Heart left ventricle (tissue), 16 donors: ENCODE data around the gene CTPS2. TPM values are rescaled to one million over a fixed set of nuclear protein-coding genes. Genes with fewer than 3 reads are reported as not detected.
"Not testable (repeated sequence)": the region's sequence is repeated elsewhere in the genome, so short reads cannot be mapped to it uniquely, and the experiment has no call there.

ENCODE experiments used
- ATAC-seq, 4 donors: fragments of 200-7000 bp; cut with Tn5 transposase; one replicate each; pipeline ENCODE4 v1.9.1; 2020 to 2022; ENCODE audit warnings: moderate library complexity in 4 of 4, mild to moderate bottlenecking in 3 of 4, moderate number of reproducible peaks in 1 of 4
- DNase-seq, 5 donors: peaks; one replicate each; pipeline ENCODE4 v3.0.0-alpha.2; 2020
- H3K27ac ChIP-seq, 12 donors: fragments of 200-600 bp; sonication (generic) in 4 of 12; one replicate each; pipeline versions ENCODE4 v1.5.0 to v1.8.0; 2016 to 2022; ENCODE audit warnings: mild to moderate bottlenecking in 2 of 12
- H3K27me3 ChIP-seq, 9 donors: fragments of 200-600 bp; sonication (generic) in 2 of 9; one replicate each; pipeline versions ENCODE4 v1.5.1 to v1.8.0; 2016 to 2022; ENCODE audit warnings: mild to moderate bottlenecking in 3 of 9
- H3K36me3 ChIP-seq, 9 donors: fragments of 200-600 bp; sonication (generic) in 2 of 9; one replicate each; pipeline versions ENCODE4 v1.5.0 to v1.8.0; 2018 to 2022; ENCODE audit warnings: mild to moderate bottlenecking in 2 of 9
- H3K4me1 ChIP-seq, 12 donors: fragments of 200-600 bp; sonication (generic) in 4 of 12; one replicate each; pipeline versions ENCODE4 v1.5.0 to v1.8.0; 2016 to 2022; ENCODE audit warnings: mild to moderate bottlenecking in 3 of 12
- H3K4me3 ChIP-seq, 12 donors: fragments of 200-600 bp; sonication (generic) in 4 of 12; one replicate each; pipeline versions ENCODE4 v1.5.0 to v1.8.0; 2017 to 2022; ENCODE audit warnings: mild to moderate bottlenecking in 9 of 12, moderate library complexity in 4 of 12
- H3K9me3 ChIP-seq, 12 donors: fragments of 200-600 bp; sonication (generic) in 4 of 12; one replicate each; pipeline versions ENCODE4 v1.5.0 to v1.8.0; 2016 to 2022; ENCODE audit warnings: mild to moderate bottlenecking in 1 of 12
- POLR2A ChIP-seq, 2 donors: fragments of 450-650 bp; IDR thresholded peaks; one replicate each; pipeline ENCODE4 v1.6.1; 2017; ENCODE audit warnings: antibody characterized with exemption in 2 of 2, mild to moderate bottlenecking in 2 of 2, moderate library complexity in 2 of 2
- WGBS, 4 donors: extraction: QIAGEN DNeasy Blood & Tissue Kit in 2 of 4; methylation state at CpG; one replicate each; pipeline versions ENCODE4 v1.1.5 to v1.1.7; 2013 to 2018; 5-methylcytosine and 5-hydroxymethylcytosine counted together
- intact Hi-C, 10 donors: fragments of 100-400 bp; cut with DNase I; formaldehyde crosslinking; loops; one replicate each; pipeline versions ENCODE4 v1.11.1 to v1.14.2; 2022
- polyA plus RNA-seq, 2 donors: library from polyadenylated mRNA; stranded (reverse); fragments of 200-250 nt; gene quantifications; one replicate each; pipeline ENCODE4 v1.2.3, GENCODE V29; 2013
- total RNA-seq, 9 donors: library from RNA; depleted of rRNA in 2 of 9; stranded (reverse); fragments of >200 nt in 2 of 9; fragmentation: NEBNext Ultra II Directional in 3 of 9; extraction: Animal tissue kit (Norgen Biotek cat#: 25700) in 3 of 9; gene quantifications; one replicate each; pipeline versions ENCODE4 v1.1.0 to v1.2.4, GENCODE V29; 2016 to 2023
- TF ChIP-seq, protein P1 (sequence below), 12 donors: fragments of 200-600 bp; sonication (generic) in 4 of 12; IDR thresholded peaks; one replicate each; pipeline versions ENCODE4 v1.5.0 to v1.8.0; 2018 to 2022; ENCODE audit warnings: antibody characterized with exemption in 12 of 12, mild to moderate bottlenecking in 5 of 12
- donor health status: ischemic (EF 13 %, LVEDD 7.1; RV severe dilation, severe dysfunction).
- donor health status: healthy with polysubstance abuse.
- donor health status: DM: no; HTN: yes; CAD: no.
- donor health status: DM: no; HTN: no; CAD: no.
- donor health status: ischemic (EF 25% LVEDD 6.9; RV normal size, moderate dysfunction).
- donor health status: ischemic (EF 25% LVEDD 5.7; RV mildly dilated, moderate dysfunction).
- donor health status: healthy.
- donor health status: DM: yes; HTN: yes; CAD: no.
- donor health status: ischemic (EF 35%, LVEDD 5.7; RV mildly dilated, moderate dysfunction).
- donor health status: nonischemic (EF 11% LVEDD 7.7; RV severe dilation, severe dysfunction).
- donor health status: DM: yes; HTN: yes; CAD: no.
- donor health status: PGD.
- donor health status: ischemic (EF 29% LVEDD 5.4; RV normal size, mild dysfunction).
- donor health status: nonischemic (EF 23%, LVEDD 6.1; RV moderate dilation, normal function).

Gene CTPS2
- total and polyA plus RNA-seq, 11 donors: 3.1 to 8.3 (median 4.8) TPM

DNA sequence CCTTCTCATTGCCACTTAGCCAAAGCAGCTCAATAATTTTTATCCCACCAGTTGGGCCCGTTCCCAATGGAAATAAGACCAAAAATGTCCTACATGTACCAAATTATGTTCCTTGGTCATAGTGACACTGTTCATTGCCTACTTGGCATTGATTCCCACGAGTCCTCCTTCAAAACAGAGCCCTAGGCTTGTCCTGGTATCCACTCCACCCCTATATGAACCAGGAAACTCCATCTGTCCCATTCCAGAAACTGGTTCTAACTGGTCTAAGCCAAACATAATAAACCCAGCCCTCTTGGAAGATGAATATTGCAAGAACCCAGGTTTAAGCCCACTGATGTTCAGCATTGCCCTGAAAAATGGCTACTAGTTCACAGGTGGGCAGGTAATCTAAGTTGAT lies 93.4 kb downstream of the CTPS2 start:
- DNase-seq (no peak), ATAC-seq (no peak)
- H3K27me3 ChIP-seq: peaks cover 0 to 3% (median 0%) of the 10 kb centered on the region in 9 donors
- H3K27ac ChIP-seq: no peak overlapping the region
- H3K9me3 ChIP-seq: no peaks in the 10 kb centered on the region
- H3K4me3 ChIP-seq: no peak overlapping the region
- WGBS, 4 donors: 75 to 100% (median 91%) methylated on average over 2 of the region's 2 CpGs
- TF ChIP-seq, protein P1, sequence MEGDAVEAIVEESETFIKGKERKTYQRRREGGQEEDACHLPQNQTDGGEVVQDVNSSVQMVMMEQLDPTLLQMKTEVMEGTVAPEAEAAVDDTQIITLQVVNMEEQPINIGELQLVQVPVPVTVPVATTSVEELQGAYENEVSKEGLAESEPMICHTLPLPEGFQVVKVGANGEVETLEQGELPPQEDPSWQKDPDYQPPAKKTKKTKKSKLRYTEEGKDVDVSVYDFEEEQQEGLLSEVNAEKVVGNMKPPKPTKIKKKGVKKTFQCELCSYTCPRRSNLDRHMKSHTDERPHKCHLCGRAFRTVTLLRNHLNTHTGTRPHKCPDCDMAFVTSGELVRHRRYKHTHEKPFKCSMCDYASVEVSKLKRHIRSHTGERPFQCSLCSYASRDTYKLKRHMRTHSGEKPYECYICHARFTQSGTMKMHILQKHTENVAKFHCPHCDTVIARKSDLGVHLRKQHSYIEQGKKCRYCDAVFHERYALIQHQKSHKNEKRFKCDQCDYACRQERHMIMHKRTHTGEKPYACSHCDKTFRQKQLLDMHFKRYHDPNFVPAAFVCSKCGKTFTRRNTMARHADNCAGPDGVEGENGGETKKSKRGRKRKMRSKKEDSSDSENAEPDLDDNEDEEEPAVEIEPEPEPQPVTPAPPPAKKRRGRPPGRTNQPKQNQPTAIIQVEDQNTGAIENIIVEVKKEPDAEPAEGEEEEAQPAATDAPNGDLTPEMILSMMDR (IDR thresholded peaks at IDR 0.05): no peak
- TF ChIP-seq POLR2A (IDR thresholded peaks at IDR 0.05): no peak
- no peaks in the 10 kb centered on the region for H3K4me1 ChIP-seq
- peaks cover 0 to 22% (median 0%) of the 10 kb centered on the region in 9 donors for H3K36me3 ChIP-seq
- intact Hi-C loops: no loop called here

DNA sequence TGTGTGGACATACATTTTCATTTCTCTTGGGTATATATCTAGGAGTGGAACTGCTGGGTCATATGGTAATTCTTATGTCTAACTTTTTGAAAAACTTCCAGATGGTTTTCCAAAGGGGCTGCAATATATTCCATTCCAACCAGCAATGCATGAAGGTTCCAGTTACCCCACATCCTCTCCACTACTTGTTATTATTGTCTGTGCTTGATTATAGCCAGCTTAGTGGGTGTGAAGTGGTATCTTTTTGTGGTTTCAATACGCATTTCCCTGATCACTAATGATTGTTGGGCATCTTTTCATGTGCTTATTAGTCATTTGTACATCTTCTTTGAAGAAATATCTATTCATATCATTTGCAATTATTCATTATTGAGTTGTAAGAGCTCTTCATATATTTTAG lies 94.0 kb downstream of the CTPS2 start:
- intact Hi-C loops: no loop called here
- TF ChIP-seq POLR2A (IDR thresholded peaks at IDR 0.05): no peak
- TF ChIP-seq, protein P1 (IDR thresholded peaks at IDR 0.05): no peak
- no peak overlapping the region for H3K4me3 ChIP-seq
- peaks cover 0 to 24% (median 0%) of the 10 kb centered on the region in 9 donors for H3K36me3 ChIP-seq
- peaks cover 0 to 3% (median 0%) of the 10 kb centered on the region in 9 donors for H3K27me3 ChIP-seq
- WGBS, 4 donors: 82 to 100% (median 95%) methylated on average over 1 of the region's 1 CpG
- H3K4me1 ChIP-seq: no peaks in the 10 kb centered on the region
- H3K27ac ChIP-seq: no peak overlapping the region
- H3K9me3 ChIP-seq: no peaks in the 10 kb centered on the region
- DNase-seq: no peak
- no peak for ATAC-seq

DNA sequence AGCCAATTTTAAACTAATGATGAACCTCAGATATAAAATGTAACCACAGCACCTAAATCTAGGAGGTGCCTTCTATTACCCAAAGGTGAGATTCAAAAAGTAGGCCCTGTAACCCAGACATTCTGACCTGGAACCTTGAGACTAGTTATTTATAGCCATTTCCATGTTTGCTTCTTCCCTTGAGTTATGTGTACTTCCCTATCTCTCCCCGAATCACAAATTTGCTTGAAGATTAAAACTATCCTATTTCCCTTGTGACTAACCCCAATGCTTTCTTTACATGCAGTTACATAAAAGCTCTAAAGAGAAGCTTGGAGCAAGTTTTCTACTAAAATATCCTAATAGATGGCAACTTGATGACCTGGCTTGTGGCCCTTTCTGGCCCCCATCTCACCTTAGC lies 95.1 kb downstream of the CTPS2 start:
- Histone ChIP-seq H3K36me3 (peaks cover 0 to 29% (median 0%) of the 10 kb centered on the region in 9 donors), H3K9me3 (no peaks in the 10 kb centered on the region), H3K27ac (no peak overlapping the region), H3K4me3 (no peak overlapping the region), H3K27me3 (peaks cover 0 to 6% (median 0%) of the 10 kb centered on the region in 9 donors), H3K4me1 (no peaks in the 10 kb centered on the region)
- intact Hi-C loops: no loop called here
- 88 to 98% (median 94%) methylated on average over 1 of the region's 1 CpG for WGBS, 4 donors
- no peak for ATAC-seq
- DNase-seq: no peak
- TF ChIP-seq, protein P1 (IDR thresholded peaks at IDR 0.05): no peak
- TF ChIP-seq POLR2A (IDR thresholded peaks at IDR 0.05): no peak

DNA sequence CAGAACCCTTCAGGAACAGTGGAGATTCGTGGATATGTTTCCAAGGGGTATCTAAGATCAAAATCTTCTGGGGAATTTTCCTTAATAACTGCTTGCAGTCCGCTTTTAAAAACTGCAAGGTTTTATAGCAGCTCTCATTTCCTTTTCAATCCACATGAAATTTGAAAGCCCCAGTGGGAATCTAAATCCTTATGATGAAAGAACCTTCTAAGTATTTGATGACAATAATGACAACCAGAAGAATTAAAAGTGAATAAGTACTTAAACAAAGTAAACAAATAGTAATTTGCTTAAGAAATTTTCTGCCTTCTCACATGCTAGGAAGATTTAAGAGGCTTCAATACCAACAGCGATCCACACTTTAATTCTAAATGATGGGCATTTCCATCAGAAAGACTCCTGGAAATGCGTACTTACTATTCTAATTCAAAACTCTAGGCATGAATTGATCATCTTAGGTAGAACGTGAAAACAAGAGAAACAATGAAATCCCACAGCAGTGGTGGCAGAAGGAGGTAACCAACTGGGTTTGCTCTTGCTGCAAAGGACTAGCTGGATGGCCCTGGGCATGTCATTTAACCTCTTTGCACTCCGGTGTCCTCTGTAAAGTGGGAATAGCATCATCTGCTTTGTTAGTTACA lies 100.1 kb downstream of the CTPS2 start:
- Histone ChIP-seq H3K4me1 (no peaks in the 10 kb centered on the region), H3K27ac (no peak overlapping the region), H3K4me3 (no peak overlapping the region), H3K36me3 (peaks cover 0 to 24% (median 0%) of the 10 kb centered on the region in 9 donors), H3K9me3 (no peaks in the 10 kb centered on the region), H3K27me3 (peaks cover 0 to 9% (median 0%) of the 10 kb centered on the region in 9 donors)
- intact Hi-C loops: no loop called here
- 63 to 86% (median 75%) methylated on average over 6 of the region's 6 CpGs for WGBS, 4 donors
- TF ChIP-seq, protein P1 (IDR thresholded peaks at IDR 0.05): no peak
- no peak for TF ChIP-seq POLR2A (IDR thresholded peaks at IDR 0.05)
- no peak for ATAC-seq
- no peak for DNase-seq

DNA sequence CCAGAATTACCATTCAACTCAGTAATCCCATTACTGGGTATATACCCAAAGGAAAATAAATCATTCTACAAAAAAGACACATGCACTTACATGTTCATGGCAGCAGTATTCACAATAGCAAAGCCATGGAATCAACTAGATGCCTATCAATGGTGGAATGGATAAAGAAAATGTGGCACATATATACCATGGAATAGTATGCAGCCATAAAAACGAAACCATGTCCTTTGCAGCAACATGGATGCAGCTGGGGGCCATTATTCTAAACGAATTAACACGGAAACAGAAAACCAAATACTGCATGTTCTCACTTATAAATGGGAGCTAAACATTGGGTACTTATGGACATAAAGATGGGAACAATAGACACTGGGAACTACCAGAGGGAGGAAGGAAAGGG lies 101.8 kb downstream of the CTPS2 start:
- H3K27ac ChIP-seq, H3K9me3 ChIP-seq, ATAC-seq, H3K4me1 ChIP-seq, DNase-seq, intact Hi-C loops, H3K4me3 ChIP-seq: not testable (repeated sequence)
- WGBS, 4 donors: 79 to 99% (median 92%) methylated on average over 3 of the region's 3 CpGs
- Histone ChIP-seq H3K27me3 (peaks cover 0 to 13% (median 0%) of the 10 kb centered on the region in 9 donors), H3K36me3 (peaks cover 0 to 15% (median 0%) of the 10 kb centered on the region in 9 donors)
